Brain microvascular endothelial cell (primary cell): ENCODE results near the gene JDP2.

ENCODE experiments used
- DNase-seq: peaks from one replicate; pipeline ENCODE4 v3.0.0-alpha.2; 2020
- H3K27ac ChIP-seq: fragments of 250-450 bp; sonication (Bioruptor Pico); 2 replicates; pipeline ENCODE4 v1.5.1; 2020; ENCODE audit warnings: mild to moderate bottlenecking, moderate library complexity
- H3K27me3 ChIP-seq: fragments of 250-450 bp; sonication (Bioruptor Pico); replicated peaks from 2 replicates; pipeline ENCODE4 v1.5.1; 2020; ENCODE audit warnings: mild to moderate bottlenecking
- H3K36me3 ChIP-seq: fragments of 250-450 bp; sonication (Bioruptor Pico); replicated peaks from 2 replicates; pipeline ENCODE4 v1.5.1; 2020; ENCODE audit warnings: mild to moderate bottlenecking
- H3K4me3 ChIP-seq: 2 replicates; pipeline ENCODE4 v1.5.1; 2011; ENCODE audit warnings: low read depth, mild to moderate bottlenecking, control low read depth, low read length, moderate library complexity
- in situ Hi-C: cut with HindIII; loops from 2 replicates; pipeline ENCODE4 v1.10.0; 2017; ENCODE audit warnings: low sequenced_read_pairs, low pct_ligation_motif_present
- TF ChIP-seq, protein P1 (sequence below): IDR thresholded peaks from 2 replicates; pipeline ENCODE4 v1.5.1; 2011; ENCODE audit warnings: low read depth, mild to moderate bottlenecking, moderate library complexity, low read length, control low read depth, inconsistent platforms; ENCODE audit errors: missing control alignments

Gene JDP2

GRCh38 chr14:75425446-75425845, 2.4 kb upstream of the JDP2 start:
- Histone ChIP-seq H3K36me3 (no peaks in the 10 kb centered on the region), H3K27me3 (no peaks in the 10 kb centered on the region), H3K4me3 (no peak overlapping the region), H3K27ac (no peak overlapping the region)
- TF ChIP-seq, protein P1, sequence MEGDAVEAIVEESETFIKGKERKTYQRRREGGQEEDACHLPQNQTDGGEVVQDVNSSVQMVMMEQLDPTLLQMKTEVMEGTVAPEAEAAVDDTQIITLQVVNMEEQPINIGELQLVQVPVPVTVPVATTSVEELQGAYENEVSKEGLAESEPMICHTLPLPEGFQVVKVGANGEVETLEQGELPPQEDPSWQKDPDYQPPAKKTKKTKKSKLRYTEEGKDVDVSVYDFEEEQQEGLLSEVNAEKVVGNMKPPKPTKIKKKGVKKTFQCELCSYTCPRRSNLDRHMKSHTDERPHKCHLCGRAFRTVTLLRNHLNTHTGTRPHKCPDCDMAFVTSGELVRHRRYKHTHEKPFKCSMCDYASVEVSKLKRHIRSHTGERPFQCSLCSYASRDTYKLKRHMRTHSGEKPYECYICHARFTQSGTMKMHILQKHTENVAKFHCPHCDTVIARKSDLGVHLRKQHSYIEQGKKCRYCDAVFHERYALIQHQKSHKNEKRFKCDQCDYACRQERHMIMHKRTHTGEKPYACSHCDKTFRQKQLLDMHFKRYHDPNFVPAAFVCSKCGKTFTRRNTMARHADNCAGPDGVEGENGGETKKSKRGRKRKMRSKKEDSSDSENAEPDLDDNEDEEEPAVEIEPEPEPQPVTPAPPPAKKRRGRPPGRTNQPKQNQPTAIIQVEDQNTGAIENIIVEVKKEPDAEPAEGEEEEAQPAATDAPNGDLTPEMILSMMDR: no peak
- no peak for DNase-seq
- in situ Hi-C loops: no loop called here

GRCh38 chr14:75426332-75427125, 1.3 kb upstream of the JDP2 start:
- TF ChIP-seq, protein P1: no peak
- Histone ChIP-seq H3K36me3 (no peaks in the 10 kb centered on the region), H3K27me3 (no peaks in the 10 kb centered on the region), H3K27ac (no peak overlapping the region), H3K4me3 (no peak overlapping the region)
- in situ Hi-C loops: no loop called here
- DNase-seq: no peak

- TF ChIP-seq, protein P1: no peak
- Histone ChIP-seq H3K4me3 (peak overlapping the region; percentile 60), H3K27ac (no peak overlapping the region), H3K36me3 (no peaks in the 10 kb centered on the region), H3K27me3 (no peaks in the 10 kb centered on the region)
- no peak for DNase-seq
- in situ Hi-C loops: no loop called here
Measured at GRCh38 chr14:75427126-75427481, 718 bp upstream of the JDP2 start.

DNA sequence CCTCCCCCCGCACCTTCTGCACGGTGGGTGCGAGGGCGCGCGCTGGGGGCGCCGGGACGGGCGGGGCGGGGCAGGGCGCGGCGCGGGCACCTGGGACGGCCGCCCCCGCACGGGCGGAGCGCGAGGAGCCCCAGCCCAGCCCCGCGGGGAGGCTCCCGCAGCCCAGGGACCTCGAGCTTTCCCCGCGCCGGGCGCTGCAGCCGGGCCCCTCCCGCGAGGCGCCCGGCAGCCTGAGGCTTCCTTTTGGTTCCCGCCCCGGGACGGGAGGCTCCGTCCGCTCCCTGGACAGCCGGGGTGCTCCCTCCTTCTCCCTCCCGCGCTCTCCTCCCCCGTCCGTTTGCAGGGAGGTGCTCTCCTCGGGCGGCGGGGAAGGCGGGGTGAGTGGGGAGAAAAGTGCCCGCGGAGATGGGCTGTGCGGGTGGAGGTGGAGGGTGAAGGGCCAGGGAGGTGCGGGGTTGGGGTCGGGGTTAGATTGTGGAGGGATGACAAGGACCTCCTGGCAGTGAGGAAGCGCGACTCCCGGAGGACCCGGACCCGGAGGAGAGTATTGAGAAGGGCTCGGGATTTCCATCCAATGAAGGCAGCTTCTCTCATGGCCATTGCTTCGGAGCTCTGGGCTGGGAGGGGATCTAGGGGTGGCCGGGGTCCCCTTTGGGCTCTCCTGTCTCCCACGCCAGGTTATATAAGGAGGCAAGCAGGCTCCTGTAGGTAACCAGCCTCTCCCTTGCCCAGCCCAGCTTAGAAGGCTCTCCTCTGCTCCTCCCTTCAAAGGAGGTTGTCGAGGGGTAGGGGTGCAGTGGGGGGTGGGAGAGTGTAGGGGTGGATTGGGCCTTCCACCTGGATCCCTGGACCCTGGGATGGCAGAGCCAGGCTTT, 645 bp downstream of the JDP2 start:
- Histone ChIP-seq H3K27me3 (no peaks in the 10 kb centered on the region), H3K27ac (no peak overlapping the region), H3K4me3 (peak overlapping the region; percentile 60), H3K36me3 (no peaks in the 10 kb centered on the region)
- DNase-seq: no peak
- in situ Hi-C loops: no loop called here
- TF ChIP-seq, protein P1: no peak

DNA sequence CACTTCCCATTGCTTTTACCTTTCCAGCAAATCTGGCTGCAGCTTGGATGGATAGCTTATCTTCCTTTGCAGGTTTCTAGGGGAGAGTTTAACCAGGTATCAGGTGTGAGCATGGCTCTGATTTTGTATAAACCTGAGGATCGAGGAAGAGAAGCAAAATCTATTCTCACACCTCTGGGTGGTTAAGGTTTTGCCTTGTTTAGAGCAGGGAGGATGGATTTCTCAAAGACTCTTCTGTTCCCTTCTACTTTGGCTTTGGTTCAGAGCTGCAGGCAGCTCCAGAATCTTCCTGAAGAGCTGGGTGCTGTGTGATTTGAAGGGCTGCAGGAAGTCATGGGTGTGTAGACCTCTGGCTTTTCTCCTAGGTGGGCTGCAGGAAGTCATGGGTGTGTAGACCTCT, 1.7 kb downstream of the JDP2 start:
- Histone ChIP-seq H3K4me3 (no peak overlapping the region), H3K27ac (no peak overlapping the region), H3K36me3 (no peaks in the 10 kb centered on the region), H3K27me3 (no peaks in the 10 kb centered on the region)
- DNase-seq: no peak
- TF ChIP-seq, protein P1: no peak
- in situ Hi-C loops: no loop called here
